ENCODE measurements around the gene MCMBP. TPM values are rescaled to one million over a fixed set of nuclear protein-coding genes. Genes with fewer than 3 reads are reported as not detected.
A peak's percentile ranks its signal among the peaks of the same experiment; 100 is the strongest.
"Not testable (repeated sequence)": the region's sequence is repeated elsewhere in the genome, so short reads cannot be mapped to it uniquely, and the experiment has no call there.

The MCMBP gene
- total RNA-seq, 1 experiment from 2014 or later: 108 TPM

DNA sequence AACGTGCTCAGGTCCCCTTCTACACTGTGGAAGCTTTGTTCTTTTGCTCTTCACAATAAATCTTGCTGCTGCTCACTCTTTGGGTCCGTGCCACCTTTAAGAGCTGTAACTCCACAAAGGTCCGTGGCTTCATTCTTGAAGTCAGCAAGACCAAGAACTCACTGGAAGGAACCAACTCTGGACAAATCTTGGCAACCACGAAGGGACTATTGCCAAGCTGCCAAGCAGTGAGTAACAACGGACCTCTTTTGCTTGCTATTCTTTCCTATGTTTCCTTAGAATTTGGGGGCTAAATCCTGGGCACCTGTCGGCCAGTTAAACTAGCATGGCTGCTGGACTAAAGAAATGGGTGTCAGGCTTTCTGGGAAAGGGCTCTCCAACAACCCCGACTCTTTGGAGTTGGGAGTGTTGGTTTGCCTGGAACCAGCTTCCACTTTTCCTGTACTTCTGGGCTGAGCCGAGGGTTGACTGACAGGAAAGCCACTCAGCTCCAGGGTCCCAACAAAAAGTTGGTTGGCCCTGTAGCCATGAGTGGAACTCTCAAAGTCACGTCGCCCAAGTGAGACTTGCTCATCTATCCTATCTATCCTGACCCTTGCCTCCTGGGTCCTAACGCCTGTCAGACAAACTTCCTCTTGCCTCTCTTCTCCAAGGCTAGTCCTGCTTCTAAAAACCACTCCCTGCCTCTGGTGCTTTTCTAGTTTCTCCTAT, 11.4 kb upstream of the MCMBP start:
- POLR2A ChIA-PET (ENCODE audit: low non-redundant PET); CTCF ChIA-PET; H3K9me3 ChIP-seq (ENCODE audit: low read depth, low read length, poor library complexity, severe bottlenecking); DNase-seq (ENCODE audit: low spot score); H3K36me3 ChIP-seq (ENCODE audit: insufficient read depth, low read length, poor library complexity, severe bottlenecking); H3K4me3 ChIP-seq (ENCODE audit: low read depth, low read length, poor library complexity, severe bottlenecking); BruUV-seq (replicated peaks); H3K4me1 ChIP-seq (ENCODE audit: insufficient read depth, low read length, poor library complexity, severe bottlenecking); H3K27ac ChIP-seq (ENCODE audit: low read depth, low read length, poor library complexity, severe bottlenecking); intact Hi-C loops (cut with micrococcal nuclease; ENCODE audit: unreplicated experiment); H3K27me3 ChIP-seq (replicated peaks; ENCODE audit: insufficient read depth, low read depth, low read length, poor library complexity): not testable (repeated sequence)

DNA sequence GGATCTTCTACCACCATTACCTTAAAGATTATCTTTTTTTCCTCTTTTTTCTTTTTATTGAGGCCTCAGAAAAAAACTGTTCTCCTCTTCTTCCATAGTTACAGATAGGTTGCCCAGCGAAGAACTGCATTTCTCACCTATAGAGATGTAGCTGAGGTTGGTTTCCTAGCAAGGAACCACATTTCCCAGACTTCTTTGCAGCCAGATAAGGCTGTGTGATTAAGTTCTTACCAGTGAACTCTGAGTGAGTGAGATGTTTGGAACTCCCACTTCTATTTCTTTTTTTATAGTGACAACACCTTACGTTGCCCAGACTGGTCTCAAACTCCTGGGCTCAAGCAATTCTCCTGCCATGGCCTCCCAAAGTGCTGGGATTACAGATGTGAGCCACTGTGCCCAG, 5.9 kb upstream of the MCMBP start:
- no TSS peak for BruUV-seq (replicated peaks)
- no peaks in the 10 kb centered on the region for H3K9me3 ChIP-seq (ENCODE audit: low read depth, low read length, poor library complexity, severe bottlenecking)
- intact Hi-C loops (cut with micrococcal nuclease; ENCODE audit: unreplicated experiment): loop anchor here (10.0 kb wide), 1 partner anchor 284 kb away; the partner anchor contains the start of gene TIAL1
- CTCF ChIA-PET: no interaction called here
- no peaks in the 10 kb centered on the region for H3K27me3 ChIP-seq (replicated peaks; ENCODE audit: insufficient read depth, low read depth, low read length, poor library complexity)
- POLR2A ChIA-PET (ENCODE audit: low non-redundant PET): no interaction called here
- H3K4me3 ChIP-seq (ENCODE audit: low read depth, low read length, poor library complexity, severe bottlenecking): no peak overlapping the region
- no peak for TF ChIP-seq EZH2 (IDR thresholded peaks at IDR 0.05; ENCODE audit: borderline replicate concordance, low read depth, low read length, poor library complexity, severe bottlenecking)
- no peak for DNase-seq (ENCODE audit: low spot score)
- no peak overlapping the region for H3K27ac ChIP-seq (ENCODE audit: low read depth, low read length, poor library complexity, severe bottlenecking)
- peaks cover 3% of the 10 kb centered on the region for H3K4me1 ChIP-seq (ENCODE audit: insufficient read depth, low read length, poor library complexity, severe bottlenecking)
- no peaks in the 10 kb centered on the region for H3K36me3 ChIP-seq (ENCODE audit: insufficient read depth, low read length, poor library complexity, severe bottlenecking)

DNA sequence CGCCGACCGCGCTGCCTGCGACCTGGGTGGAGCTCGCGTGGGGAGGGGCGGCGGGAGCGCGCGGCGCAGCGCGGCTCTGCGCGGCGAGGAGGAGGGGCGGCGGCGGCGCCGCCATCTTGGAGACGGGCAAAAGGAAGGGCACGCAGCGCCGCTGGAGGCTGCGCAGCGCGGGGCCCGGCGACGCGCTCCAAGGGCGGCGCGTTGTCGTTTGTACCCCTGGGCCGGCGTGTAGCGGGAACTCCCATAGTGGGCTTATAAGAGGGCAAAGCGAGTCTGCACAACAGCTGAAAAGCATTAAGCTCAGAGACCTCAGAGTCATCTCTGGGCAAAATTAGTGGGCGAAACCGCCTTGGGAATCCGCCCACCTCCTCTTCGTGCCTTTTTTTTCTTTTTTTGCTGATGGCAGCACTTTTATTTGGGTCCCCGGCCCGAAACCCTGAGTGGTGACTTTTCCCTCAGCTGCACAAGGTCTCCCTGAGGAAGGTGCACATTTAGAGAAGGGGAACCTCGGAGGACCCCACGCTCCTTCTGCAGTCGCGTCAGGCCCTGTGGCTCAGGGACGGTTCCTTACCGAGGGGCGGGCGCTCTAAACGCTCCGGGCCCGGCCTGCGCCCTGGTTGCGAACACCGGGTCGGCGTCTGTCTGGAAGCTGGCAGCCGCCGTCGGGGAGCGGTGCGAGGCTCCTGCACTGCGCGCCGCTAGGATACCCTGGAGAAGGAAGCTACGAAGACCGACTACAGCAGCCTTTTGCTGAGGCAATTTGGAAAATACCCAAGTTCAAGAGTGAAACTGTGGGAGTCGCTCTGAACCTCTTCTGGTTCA, 428 bp upstream of the MCMBP start:
- TF ChIP-seq, protein P1, sequence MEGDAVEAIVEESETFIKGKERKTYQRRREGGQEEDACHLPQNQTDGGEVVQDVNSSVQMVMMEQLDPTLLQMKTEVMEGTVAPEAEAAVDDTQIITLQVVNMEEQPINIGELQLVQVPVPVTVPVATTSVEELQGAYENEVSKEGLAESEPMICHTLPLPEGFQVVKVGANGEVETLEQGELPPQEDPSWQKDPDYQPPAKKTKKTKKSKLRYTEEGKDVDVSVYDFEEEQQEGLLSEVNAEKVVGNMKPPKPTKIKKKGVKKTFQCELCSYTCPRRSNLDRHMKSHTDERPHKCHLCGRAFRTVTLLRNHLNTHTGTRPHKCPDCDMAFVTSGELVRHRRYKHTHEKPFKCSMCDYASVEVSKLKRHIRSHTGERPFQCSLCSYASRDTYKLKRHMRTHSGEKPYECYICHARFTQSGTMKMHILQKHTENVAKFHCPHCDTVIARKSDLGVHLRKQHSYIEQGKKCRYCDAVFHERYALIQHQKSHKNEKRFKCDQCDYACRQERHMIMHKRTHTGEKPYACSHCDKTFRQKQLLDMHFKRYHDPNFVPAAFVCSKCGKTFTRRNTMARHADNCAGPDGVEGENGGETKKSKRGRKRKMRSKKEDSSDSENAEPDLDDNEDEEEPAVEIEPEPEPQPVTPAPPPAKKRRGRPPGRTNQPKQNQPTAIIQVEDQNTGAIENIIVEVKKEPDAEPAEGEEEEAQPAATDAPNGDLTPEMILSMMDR (conservative IDR thresholded peaks at IDR 0.05; ENCODE audit: low read depth, low read length): no peak
- TF ChIP-seq EZH2 (IDR thresholded peaks at IDR 0.05; ENCODE audit: borderline replicate concordance, low read depth, low read length, poor library complexity, severe bottlenecking): no peak
- ChIA-PET CTCF (interaction anchor here (0.8 to 0.9 kb wide), 3 partner anchors 17 to 186 kb away, joined by 3 read pairs; no protein-coding TSS in a partner anchor), POLR2A (ENCODE audit: low non-redundant PET) (interaction anchor here (1.0 kb wide), 1 partner anchor 19 kb away, joined by 3 read pairs; the partner anchor contains the start of gene SEC23IP)
- Histone ChIP-seq H3K4me1 (ENCODE audit: insufficient read depth, low read length, poor library complexity, severe bottlenecking) (peaks cover 21% of the 10 kb centered on the region), H3K36me3 (ENCODE audit: insufficient read depth, low read length, poor library complexity, severe bottlenecking) (no peaks in the 10 kb centered on the region), H3K4me3 (ENCODE audit: low read depth, low read length, poor library complexity, severe bottlenecking) (peak overlapping the region; percentile 96), H3K27ac (ENCODE audit: low read depth, low read length, poor library complexity, severe bottlenecking) (peak overlapping the region; percentile 94), H3K9me3 (ENCODE audit: low read depth, low read length, poor library complexity, severe bottlenecking) (no peaks in the 10 kb centered on the region), H3K27me3 (replicated peaks; ENCODE audit: insufficient read depth, low read depth, low read length, poor library complexity) (no peaks in the 10 kb centered on the region)
- BruUV-seq (replicated peaks): no TSS peak
- intact Hi-C loops (cut with micrococcal nuclease; ENCODE audit: unreplicated experiment): loop anchor here (2.0 to 10.0 kb wide), 2 partner anchors 20 to 278 kb away; partner anchors contain the start of genes SEC23IP and TIAL1
- peak; percentile 95 for DNase-seq (ENCODE audit: low spot score)

Data from A673 (cell line).